T-helper 2 cell treated with Interferon-gamma antibody and Interleukin-4, amounts not matched to agents 5 μg/mL and 100 μg/mL, for 36 hours (primary cell): Measurements from ENCODE around the gene ALAD.
"Not testable (repeated sequence)": the region's sequence is repeated elsewhere in the genome, so short reads cannot be mapped to it uniquely, and the experiment has no call there.

ENCODE experiments used
- DNase-seq: peaks from one replicate; pipeline ENCODE4 v3.0.0; 2021; ENCODE audit warnings: low spot score
- H3K27ac Mint-ChIP-seq: one replicate; pipeline ENCODE4 v1.8.0; 2021; ENCODE audit warnings: mild to moderate bottlenecking, mixed read lengths
- H3K27me3 Mint-ChIP-seq: one replicate; pipeline ENCODE4 v1.8.0; 2021; ENCODE audit warnings: low read depth, mixed read lengths
- H3K36me3 Mint-ChIP-seq: one replicate; pipeline ENCODE4 v1.8.0; 2021; ENCODE audit warnings: low read depth, mixed read lengths
- H3K4me1 Mint-ChIP-seq: one replicate; pipeline ENCODE4 v1.8.0; 2021; ENCODE audit warnings: low read depth, mixed read lengths
- H3K4me3 Mint-ChIP-seq: one replicate; pipeline ENCODE4 v1.8.0; 2022; ENCODE audit warnings: mild to moderate bottlenecking, moderate library complexity, mixed read lengths
- H3K9me3 Mint-ChIP-seq: one replicate; pipeline ENCODE4 v1.8.0; 2021; ENCODE audit warnings: mixed read lengths

ALAD gene

GRCh38 chr9:113373256-113373655 is 27.8 kb downstream of the ALAD start:
- H3K36me3 Mint-ChIP-seq = peaks cover 15% of the 10 kb centered on the region
- no peak overlapping the region for H3K4me3 Mint-ChIP-seq
- no peak overlapping the region for H3K27ac Mint-ChIP-seq
- H3K4me1 Mint-ChIP-seq = peaks cover 5% of the 10 kb centered on the region
- no peaks in the 10 kb centered on the region for H3K27me3 Mint-ChIP-seq
- DNase-seq = no peak
- no peaks in the 10 kb centered on the region for H3K9me3 Mint-ChIP-seq

- Mint-ChIP-seq H3K4me3 (no peak overlapping the region), H3K27me3 (no peaks in the 10 kb centered on the region)
Observed at GRCh38 chr9:113372059-113372458, 29.0 kb downstream of the ALAD start.

GRCh38 chr9:113370806-113371325 is 30.2 kb downstream of the ALAD start:
- Mint-ChIP-seq H3K4me3 (no peak overlapping the region), H3K4me1 (peaks cover 5% of the 10 kb centered on the region), H3K27ac (no peak overlapping the region), H3K9me3 (no peaks in the 10 kb centered on the region), H3K27me3 (no peaks in the 10 kb centered on the region), H3K36me3 (peaks cover 15% of the 10 kb centered on the region)
- DNase-seq = no peak

More at GRCh38 chr9:113372059-113372458, 29.0 kb downstream of the ALAD start:
- DNase-seq = no peak
- Mint-ChIP-seq H3K36me3 (peaks cover 15% of the 10 kb centered on the region), H3K9me3 (no peaks in the 10 kb centered on the region), H3K27ac (no peak overlapping the region), H3K4me1 (peaks cover 5% of the 10 kb centered on the region)

GRCh38 chr9:113369855-113370140 is 31.3 kb downstream of the ALAD start:
- Mint-ChIP-seq H3K4me3 (no peak overlapping the region), H3K27me3 (no peaks in the 10 kb centered on the region), H3K36me3 (peaks cover 11% of the 10 kb centered on the region), H3K27ac (no peak overlapping the region), H3K4me1 (no peaks in the 10 kb centered on the region), H3K9me3 (no peaks in the 10 kb centered on the region)
- DNase-seq = no peak

GRCh38 chr9:113368982-113369854 is 31.9 kb downstream of the ALAD start:
- Mint-ChIP-seq H3K27me3 (no peaks in the 10 kb centered on the region), H3K4me3 (no peak overlapping the region), H3K4me1 (no peaks in the 10 kb centered on the region), H3K36me3 (peaks cover 9% of the 10 kb centered on the region), H3K27ac (no peak overlapping the region), H3K9me3 (no peaks in the 10 kb centered on the region)
- no peak for DNase-seq

- Mint-ChIP-seq H3K27me3 (no peaks in the 10 kb centered on the region), H3K27ac (no peak overlapping the region), H3K4me3 (no peak overlapping the region), H3K9me3 (no peaks in the 10 kb centered on the region), H3K36me3 (peaks cover 9% of the 10 kb centered on the region), H3K4me1 (peaks cover 1% of the 10 kb centered on the region)
- no peak for DNase-seq
Observed at GRCh38 chr9:113368348-113368981, 32.6 kb downstream of the ALAD start.

- H3K4me3 Mint-ChIP-seq, H3K27ac Mint-ChIP-seq: not testable (repeated sequence)
Observed at GRCh38 chr9:113365652-113366051, 35.4 kb downstream of the ALAD start.

GRCh38 chr9:113364951-113365350 is 36.1 kb downstream of the ALAD start:
- H3K27ac Mint-ChIP-seq = no peak overlapping the region
- DNase-seq = no peak
- no peaks in the 10 kb centered on the region for H3K27me3 Mint-ChIP-seq
- peaks cover 3% of the 10 kb centered on the region for H3K4me1 Mint-ChIP-seq
- H3K36me3 Mint-ChIP-seq = peaks cover 7% of the 10 kb centered on the region
- no peak overlapping the region for H3K4me3 Mint-ChIP-seq
- no peaks in the 10 kb centered on the region for H3K9me3 Mint-ChIP-seq

More at GRCh38 chr9:113365652-113366051, 35.4 kb downstream of the ALAD start:
- not testable (repeated sequence) for H3K9me3 Mint-ChIP-seq, H3K27me3 Mint-ChIP-seq, H3K36me3 Mint-ChIP-seq, DNase-seq, H3K4me1 Mint-ChIP-seq

GRCh38 chr9:113363336-113363735 is 37.7 kb downstream of the ALAD start:
- H3K4me3 Mint-ChIP-seq = no peak overlapping the region

GRCh38 chr9:113361304-113362018 is 39.6 kb downstream of the ALAD start:
- peak; percentile 29 for DNase-seq
- Mint-ChIP-seq H3K27me3 (no peaks in the 10 kb centered on the region), H3K4me3 (no peak overlapping the region), H3K9me3 (no peaks in the 10 kb centered on the region), H3K4me1 (peaks cover 3% of the 10 kb centered on the region), H3K36me3 (peaks cover 15% of the 10 kb centered on the region), H3K27ac (no peak overlapping the region)

More at GRCh38 chr9:113363336-113363735, 37.7 kb downstream of the ALAD start:
- Mint-ChIP-seq H3K4me1 (peaks cover 3% of the 10 kb centered on the region), H3K36me3 (peaks cover 10% of the 10 kb centered on the region), H3K27me3 (no peaks in the 10 kb centered on the region), H3K9me3 (no peaks in the 10 kb centered on the region), H3K27ac (no peak overlapping the region)
- no peak for DNase-seq

GRCh38 chr9:113360242-113360842 is 40.7 kb downstream of the ALAD start:
- peaks cover 3% of the 10 kb centered on the region for H3K4me1 Mint-ChIP-seq
- no peak overlapping the region for H3K27ac Mint-ChIP-seq
- no peak for DNase-seq
- H3K36me3 Mint-ChIP-seq = peaks cover 13% of the 10 kb centered on the region
- no peaks in the 10 kb centered on the region for H3K9me3 Mint-ChIP-seq
- H3K27me3 Mint-ChIP-seq = no peaks in the 10 kb centered on the region
- H3K4me3 Mint-ChIP-seq = no peak overlapping the region

- Mint-ChIP-seq H3K9me3 (no peaks in the 10 kb centered on the region), H3K4me1 (peaks cover 3% of the 10 kb centered on the region), H3K4me3 (no peak overlapping the region), H3K36me3 (peaks cover 11% of the 10 kb centered on the region), H3K27me3 (no peaks in the 10 kb centered on the region), H3K27ac (no peak overlapping the region)
- DNase-seq = no peak
Observed at GRCh38 chr9:113359385-113359784, 41.7 kb downstream of the ALAD start.

- no peaks in the 10 kb centered on the region for H3K9me3 Mint-ChIP-seq
- no peaks in the 10 kb centered on the region for H3K27me3 Mint-ChIP-seq
- no peak overlapping the region for H3K27ac Mint-ChIP-seq
- H3K36me3 Mint-ChIP-seq = peaks cover 13% of the 10 kb centered on the region
- no peak for DNase-seq
- H3K4me1 Mint-ChIP-seq = peaks cover 8% of the 10 kb centered on the region
- no peak overlapping the region for H3K4me3 Mint-ChIP-seq
Observed at GRCh38 chr9:113356686-113357292, 44.3 kb downstream of the ALAD start.
